Astrocyte (in vitro differentiated cells and primary cell): ENCODE measurements around the gene LDHD. TPM values are rescaled to one million over a fixed set of nuclear protein-coding genes. Genes with fewer than 3 reads are reported as not detected.

Experiments used
- DNase-seq: peaks from one replicate; pipeline ENCODE4 v3.0.0-alpha.2; 2010; ENCODE audit warnings: low read depth
- FAIRE-seq: peaks from 2 replicates; lab custom pipeline; 2011; peaks lifted over from hg19 to GRCh38; lab: Jason Lieb, UNC
- H2AFZ ChIP-seq: 2 replicates; pipeline ENCODE4 v1.6.0; 2012; ENCODE audit warnings: low read depth, low read length, inconsistent platforms
- H3K27ac ChIP-seq: 2 replicates; pipeline ENCODE4 v1.5.1; 2011; ENCODE audit warnings: low read depth, low read length, inconsistent platforms
- H3K27me3 ChIP-seq: 2 replicates; pipeline ENCODE4 v1.6.0; 2011; ENCODE audit warnings: low read length, inconsistent platforms; ENCODE audit not compliant: insufficient read depth
- H3K36me3 ChIP-seq: 2 replicates; pipeline ENCODE4 v1.5.1; 2011; ENCODE audit warnings: low read length, inconsistent platforms; ENCODE audit not compliant: insufficient read depth
- H3K4me1 ChIP-seq: 2 replicates; pipeline ENCODE4 v1.5.1; 2011; ENCODE audit warnings: low read length, inconsistent platforms; ENCODE audit not compliant: insufficient read depth
- H3K4me2 ChIP-seq: 2 replicates; pipeline ENCODE4 v1.6.0; 2012; ENCODE audit warnings: low read length, inconsistent platforms
- H3K4me3 ChIP-seq: 2 replicates; pipeline ENCODE4 v1.5.1; 2011; ENCODE audit warnings: low read depth, mild to moderate bottlenecking, low read length, inconsistent platforms; ENCODE audit not compliant: insufficient read depth
- H3K79me2 ChIP-seq: 2 replicates; pipeline ENCODE4 v1.6.0; 2012; ENCODE audit warnings: mild to moderate bottlenecking, low read length, inconsistent platforms; ENCODE audit not compliant: insufficient read depth
- H3K9ac ChIP-seq: 2 replicates; pipeline ENCODE4 v1.6.0; 2012; ENCODE audit warnings: mild to moderate bottlenecking, low read length, inconsistent platforms
- H3K9me3 ChIP-seq: 2 replicates; pipeline ENCODE4 v1.5.1; 2012; ENCODE audit warnings: low read depth, mild to moderate bottlenecking, low read length, inconsistent platforms; ENCODE audit not compliant: insufficient read depth
- H4K20me1 ChIP-seq: 2 replicates; pipeline ENCODE4 v1.6.0; 2012; ENCODE audit warnings: low read length, inconsistent platforms; ENCODE audit not compliant: insufficient read depth
- H3K27ac Mint-ChIP-seq: one replicate; pipeline ENCODE4 v1.8.0; 2021; ENCODE audit warnings: mild to moderate bottlenecking, mixed read lengths; ENCODE audit not compliant: unreplicated experiment
- H3K27me3 Mint-ChIP-seq: one replicate; pipeline ENCODE4 v1.8.0; 2021; ENCODE audit warnings: low read depth, mixed read lengths; ENCODE audit not compliant: unreplicated experiment
- H3K36me3 Mint-ChIP-seq: one replicate; pipeline ENCODE4 v1.8.0; 2021; ENCODE audit warnings: low read depth, mixed read lengths; ENCODE audit not compliant: unreplicated experiment
- H3K4me1 Mint-ChIP-seq: one replicate; pipeline ENCODE4 v1.8.0; 2021; ENCODE audit warnings: low read depth, mixed read lengths; ENCODE audit not compliant: unreplicated experiment
- H3K4me3 Mint-ChIP-seq: one replicate; pipeline ENCODE4 v1.8.0; 2021; ENCODE audit warnings: mild to moderate bottlenecking, moderate library complexity, mixed read lengths; ENCODE audit not compliant: unreplicated experiment
- H3K9me3 Mint-ChIP-seq: one replicate; pipeline ENCODE4 v1.8.0; 2021; ENCODE audit warnings: mild to moderate bottlenecking, mixed read lengths; ENCODE audit not compliant: unreplicated experiment
- CTCF ChIP-seq: IDR thresholded peaks from 2 replicates; pipeline ENCODE4 v1.5.1; 2011; ENCODE audit warnings: low read depth, mild to moderate bottlenecking, inconsistent platforms, low read length, moderate library complexity; ENCODE audit not compliant: insufficient read depth
- EZH2 ChIP-seq: IDR thresholded peaks from 2 replicates; pipeline ENCODE4 v1.6.1; 2012; ENCODE audit warnings: mild to moderate bottlenecking, low read length, inconsistent platforms; ENCODE audit not compliant: insufficient read depth
- total RNA-seq: library from RNA; stranded (reverse); gene quantifications from 2 replicates; pipeline ENCODE4 v1.2.1, GENCODE V29; 2021

LDHD gene
- total RNA-seq, 1 donor from 2014 or later, result not detected

GRCh38 chr16:75127713-75128415 lies 11.3 kb upstream of the LDHD start:
- Histone ChIP-seq H4K20me1 (no peaks in the 10 kb centered on the region), H3K9me3 (peaks cover 7% of the 10 kb centered on the region), H3K4me1 (no peaks in the 10 kb centered on the region), H2AFZ (no peak overlapping the region), H3K9ac (no peak overlapping the region), H3K27ac (no peak overlapping the region), H3K27me3 (no peaks in the 10 kb centered on the region), H3K36me3 (no peaks in the 10 kb centered on the region), H3K4me3 (no peak overlapping the region), H3K79me2 (no peaks in the 10 kb centered on the region), H3K4me2 (no peak overlapping the region)
- FAIRE-seq (no peak), DNase-seq (no peak)
- no peak for TF ChIP-seq CTCF
- no peak for TF ChIP-seq EZH2
- peaks cover 26% of the 10 kb centered on the region for H3K9me3 Mint-ChIP-seq
- no peaks in the 10 kb centered on the region for H3K36me3 Mint-ChIP-seq
- peaks cover 50% of the 10 kb centered on the region for H3K27me3 Mint-ChIP-seq
- no peaks in the 10 kb centered on the region for H3K4me1 Mint-ChIP-seq
- H3K27ac Mint-ChIP-seq, result no peak overlapping the region
- no peak overlapping the region for H3K4me3 Mint-ChIP-seq

- Mint-ChIP-seq H3K9me3 (peaks cover 42% of the 10 kb centered on the region), H3K27me3 (peaks cover 30% of the 10 kb centered on the region), H3K36me3 (no peaks in the 10 kb centered on the region), H3K4me1 (no peaks in the 10 kb centered on the region), H3K27ac (no peak overlapping the region), H3K4me3 (no peak overlapping the region)
- Histone ChIP-seq H3K36me3 (no peaks in the 10 kb centered on the region), H2AFZ (no peak overlapping the region), H3K9me3 (peaks cover 7% of the 10 kb centered on the region), H3K4me1 (no peaks in the 10 kb centered on the region), H3K4me2 (no peak overlapping the region), H3K4me3 (no peak overlapping the region), H3K27me3 (no peaks in the 10 kb centered on the region), H3K9ac (no peak overlapping the region), H3K79me2 (no peaks in the 10 kb centered on the region), H4K20me1 (no peaks in the 10 kb centered on the region), H3K27ac (no peak overlapping the region)
- DNase-seq, result no peak
- no peak for TF ChIP-seq EZH2
- no peak for TF ChIP-seq CTCF
- FAIRE-seq, result no peak
These were observed 6.0 kb upstream of the LDHD start for GRCh38 chr16:75122609-75123008.

GRCh38 chr16:75121949-75122568 lies 5.5 kb upstream of the LDHD start:
- Histone ChIP-seq H3K9me3 (peaks cover 6% of the 10 kb centered on the region), H3K9ac (no peak overlapping the region), H3K27me3 (no peaks in the 10 kb centered on the region), H3K4me1 (no peaks in the 10 kb centered on the region), H3K27ac (no peak overlapping the region), H3K4me3 (no peak overlapping the region), H2AFZ (no peak overlapping the region), H3K79me2 (no peaks in the 10 kb centered on the region), H4K20me1 (no peaks in the 10 kb centered on the region), H3K4me2 (no peak overlapping the region), H3K36me3 (no peaks in the 10 kb centered on the region)
- no peaks in the 10 kb centered on the region for H3K4me1 Mint-ChIP-seq
- H3K4me3 Mint-ChIP-seq, result no peak overlapping the region
- no peak for DNase-seq
- H3K27me3 Mint-ChIP-seq, result peaks cover 25% of the 10 kb centered on the region
- peaks cover 38% of the 10 kb centered on the region for H3K9me3 Mint-ChIP-seq
- TF ChIP-seq EZH2 (no peak), CTCF (no peak)
- H3K36me3 Mint-ChIP-seq, result no peaks in the 10 kb centered on the region
- no peak for FAIRE-seq
- no peak overlapping the region for H3K27ac Mint-ChIP-seq
